Hepatocyte (in vitro differentiated cells): ENCODE results near the gene KRTAP10-8.

Experiments used
- CTCF ChIP-seq: fragments of 200-600 bp; sonication (generic); IDR thresholded peaks from 2 replicates; pipeline ENCODE4 v1.5.1; 2016; ENCODE audit warnings: antibody characterized with exemption, mild to moderate bottlenecking; ENCODE audit not compliant: poor library complexity
- EZH2 ChIP-seq: fragments of 200-600 bp; sonication (generic); IDR thresholded peaks from 2 replicates; pipeline ENCODE4 v1.6.1; 2016; ENCODE audit warnings: antibody characterized with exemption, mild to moderate bottlenecking, borderline replicate concordance
- EZH2phosphoT487 ChIP-seq: fragments of 200-600 bp; sonication (generic); IDR thresholded peaks from one replicate; pipeline ENCODE4 v1.6.1; 2018; ENCODE audit warnings: antibody characterized with exemption, mild to moderate bottlenecking, low read depth, moderate library complexity; ENCODE audit not compliant: unreplicated experiment, severe bottlenecking

DNA sequence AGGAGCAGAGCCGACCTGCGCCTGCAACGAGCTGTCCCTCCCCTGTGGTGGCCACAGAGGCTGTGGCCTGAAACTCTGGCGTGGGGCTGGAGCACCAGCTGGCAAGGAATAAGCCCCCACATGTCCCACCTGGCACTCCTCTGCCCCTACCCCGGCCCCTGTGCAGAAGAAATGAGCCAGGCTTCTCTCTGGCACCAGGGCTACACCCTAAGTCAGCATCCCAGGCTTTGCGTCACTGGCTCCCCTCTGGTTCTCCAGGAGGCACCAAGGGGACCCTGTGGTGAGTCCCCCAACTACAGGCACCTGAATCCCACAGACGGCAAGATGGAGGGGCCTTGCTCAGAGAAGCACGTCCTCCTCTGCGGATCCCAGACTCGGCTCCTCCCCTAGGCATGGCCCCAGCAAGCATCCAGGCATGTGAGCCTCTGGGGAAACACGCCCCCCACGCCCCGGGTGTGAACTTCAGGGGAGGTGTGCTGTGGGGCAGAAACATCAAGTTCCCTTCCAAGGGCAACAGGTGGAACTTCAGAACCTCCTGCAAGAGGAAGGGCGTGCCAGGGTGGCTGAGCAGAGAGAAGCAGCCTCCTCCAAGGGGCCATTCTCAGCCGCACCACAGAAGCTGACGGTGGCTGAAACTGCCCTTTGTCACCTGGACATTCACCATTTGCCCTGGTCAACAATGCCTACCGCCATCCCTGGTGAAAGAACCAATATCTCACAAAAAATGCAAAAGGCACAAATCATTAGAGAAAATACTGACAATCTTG is 8.6 kb upstream of the KRTAP10-8 start:
- TF ChIP-seq CTCF: no peak
- no peak for TF ChIP-seq EZH2
- TF ChIP-seq EZH2phosphoT487: no peak
